Measurements from ENCODE around the gene GPR15LG. TPM values are rescaled to one million over a fixed set of nuclear protein-coding genes. Genes with fewer than 3 reads are reported as not detected.

GPR15LG gene
- total RNA-seq, 2 donors from 2014 or later, result not detected

DNA sequence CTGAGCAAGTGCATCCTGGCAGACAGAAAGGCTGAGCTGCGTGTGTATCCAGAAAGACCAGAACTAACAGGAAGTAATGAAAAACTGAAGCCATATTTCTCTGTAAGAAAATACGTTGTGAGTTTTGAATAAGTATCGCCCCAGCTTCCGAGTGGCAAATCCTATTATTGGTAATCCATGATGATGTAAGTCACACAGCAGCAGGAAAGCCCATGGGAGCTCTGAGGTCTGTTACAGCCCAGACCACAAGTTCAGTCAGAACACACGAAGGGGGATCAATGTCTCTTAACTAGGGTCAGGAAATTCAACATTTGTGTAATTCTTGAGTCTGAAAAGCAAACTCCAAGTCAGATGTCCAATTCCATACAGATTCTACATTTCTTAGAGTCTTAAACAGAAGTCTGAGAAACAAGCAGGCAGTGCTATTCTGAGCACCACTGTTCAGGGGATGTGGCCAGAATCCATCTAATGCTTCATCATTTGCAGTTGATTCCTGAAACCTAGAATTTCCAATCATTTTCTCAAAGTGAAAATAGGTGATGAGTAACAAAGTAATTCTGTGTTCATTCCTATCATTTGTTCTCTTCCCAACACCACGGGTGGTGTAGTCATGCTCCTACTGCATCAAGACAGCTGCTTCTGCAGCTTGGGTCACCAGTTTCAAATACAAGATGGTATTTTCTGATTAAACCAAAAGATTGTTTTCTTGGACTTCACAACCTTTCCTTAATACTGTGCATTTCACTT is 52.0 kb downstream of the GPR15LG start, which contains the start of gene LRIT2:
Gene LRIT2, minus strand, starts transcription at position 118 of the 747 bp plus-strand sequence. Its CDS starts 24 bp downstream, at position 94.
- intact Hi-C loops (cut with DNase I), result no loop called here
- no peak for DNase-seq
- WGBS, 2 donors, result 46 to 62% methylated on average over 6 of the region's 6 CpGs
- no peaks in the 10 kb centered on the region for H3K36me3 ChIP-seq (replicated peaks in 1 of 2; ENCODE audit: insufficient read depth in 1 of 2, low read depth in 2 of 2)
- no peaks in the 10 kb centered on the region for H3K27me3 ChIP-seq
- no peak for ATAC-seq
- no peaks in the 10 kb centered on the region for H3K4me1 ChIP-seq
- TF ChIP-seq, protein P1, sequence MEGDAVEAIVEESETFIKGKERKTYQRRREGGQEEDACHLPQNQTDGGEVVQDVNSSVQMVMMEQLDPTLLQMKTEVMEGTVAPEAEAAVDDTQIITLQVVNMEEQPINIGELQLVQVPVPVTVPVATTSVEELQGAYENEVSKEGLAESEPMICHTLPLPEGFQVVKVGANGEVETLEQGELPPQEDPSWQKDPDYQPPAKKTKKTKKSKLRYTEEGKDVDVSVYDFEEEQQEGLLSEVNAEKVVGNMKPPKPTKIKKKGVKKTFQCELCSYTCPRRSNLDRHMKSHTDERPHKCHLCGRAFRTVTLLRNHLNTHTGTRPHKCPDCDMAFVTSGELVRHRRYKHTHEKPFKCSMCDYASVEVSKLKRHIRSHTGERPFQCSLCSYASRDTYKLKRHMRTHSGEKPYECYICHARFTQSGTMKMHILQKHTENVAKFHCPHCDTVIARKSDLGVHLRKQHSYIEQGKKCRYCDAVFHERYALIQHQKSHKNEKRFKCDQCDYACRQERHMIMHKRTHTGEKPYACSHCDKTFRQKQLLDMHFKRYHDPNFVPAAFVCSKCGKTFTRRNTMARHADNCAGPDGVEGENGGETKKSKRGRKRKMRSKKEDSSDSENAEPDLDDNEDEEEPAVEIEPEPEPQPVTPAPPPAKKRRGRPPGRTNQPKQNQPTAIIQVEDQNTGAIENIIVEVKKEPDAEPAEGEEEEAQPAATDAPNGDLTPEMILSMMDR (IDR thresholded peaks at IDR 0.05), result no peak
- TF ChIP-seq POLR2A (IDR thresholded peaks at IDR 0.05), result no peak
- no peaks in the 10 kb centered on the region for H3K9me3 ChIP-seq
- no peak within 1 kb of the TSS for H3K4me3 ChIP-seq
- no peak within 1 kb of the TSS for H3K27ac ChIP-seq

DNA sequence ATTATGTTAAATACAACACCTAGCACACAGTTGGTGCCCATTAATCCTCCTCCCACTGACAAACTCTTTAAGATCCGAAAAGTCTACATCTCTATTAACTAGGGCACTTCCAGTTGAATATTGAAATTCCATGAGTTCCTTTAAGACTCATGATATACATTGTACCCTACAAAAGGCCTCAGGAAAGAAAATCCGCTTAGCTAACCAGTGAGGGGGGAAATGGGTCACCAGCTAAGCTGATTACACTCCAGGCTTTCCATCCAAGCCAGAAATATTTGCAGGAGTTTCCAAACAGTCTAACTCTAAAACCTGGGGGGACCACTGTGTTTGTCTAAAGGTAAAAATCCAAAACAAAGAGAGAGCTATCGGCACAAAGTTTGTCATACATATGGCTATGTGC is 53.0 kb downstream of the GPR15LG start:
- Histone ChIP-seq H3K27ac (no peak overlapping the region), H3K9me3 (no peaks in the 10 kb centered on the region), H3K4me1 (no peaks in the 10 kb centered on the region), H3K36me3 (replicated peaks in 1 of 2; ENCODE audit: insufficient read depth in 1 of 2, low read depth in 2 of 2) (no peaks in the 10 kb centered on the region), H3K27me3 (no peaks in the 10 kb centered on the region), H3K4me3 (no peak overlapping the region)
- intact Hi-C loops (cut with DNase I), result no loop called here
- TF ChIP-seq, protein P1 (IDR thresholded peaks at IDR 0.05), result no peak
- no peak for TF ChIP-seq POLR2A (IDR thresholded peaks at IDR 0.05)
- DNase-seq, result no peak
- 56 to 71% methylated on average over 3 of the region's 3 CpGs for WGBS, 2 donors
- ATAC-seq, result no peak

DNA sequence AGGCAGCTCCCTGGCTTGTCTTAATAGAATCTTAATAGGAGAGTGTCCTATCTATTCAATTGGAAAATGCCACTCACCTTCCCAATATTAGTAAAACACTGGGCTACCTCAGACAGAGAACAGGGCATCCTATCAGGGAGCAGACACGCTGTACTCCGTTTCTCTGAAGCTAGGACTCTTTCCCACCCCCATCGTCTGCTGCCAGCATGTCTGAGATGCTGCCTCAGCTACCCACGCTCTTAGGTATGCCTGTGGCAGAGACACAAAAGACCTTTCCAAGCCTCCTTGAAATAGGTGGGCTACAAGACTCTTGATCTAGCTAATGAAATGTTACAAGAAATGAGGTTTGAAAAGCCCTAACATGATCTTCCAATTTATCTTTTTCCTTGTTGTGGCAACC is 54.2 kb downstream of the GPR15LG start:
- DNase-seq (no peak), ATAC-seq (no peak)
- H3K36me3 ChIP-seq (replicated peaks in 1 of 2; ENCODE audit: insufficient read depth in 1 of 2, low read depth in 2 of 2), result no peaks in the 10 kb centered on the region
- no peak overlapping the region for H3K27ac ChIP-seq
- no peaks in the 10 kb centered on the region for H3K4me1 ChIP-seq
- H3K27me3 ChIP-seq, result no peaks in the 10 kb centered on the region
- WGBS, 2 donors, result 49 to 80% methylated on average over 4 of the region's 4 CpGs
- no peak overlapping the region for H3K4me3 ChIP-seq
- H3K9me3 ChIP-seq, result no peaks in the 10 kb centered on the region
- intact Hi-C loops (cut with DNase I), result no loop called here
- TF ChIP-seq, protein P1 (IDR thresholded peaks at IDR 0.05), result no peak
- no peak for TF ChIP-seq POLR2A (IDR thresholded peaks at IDR 0.05)

DNA sequence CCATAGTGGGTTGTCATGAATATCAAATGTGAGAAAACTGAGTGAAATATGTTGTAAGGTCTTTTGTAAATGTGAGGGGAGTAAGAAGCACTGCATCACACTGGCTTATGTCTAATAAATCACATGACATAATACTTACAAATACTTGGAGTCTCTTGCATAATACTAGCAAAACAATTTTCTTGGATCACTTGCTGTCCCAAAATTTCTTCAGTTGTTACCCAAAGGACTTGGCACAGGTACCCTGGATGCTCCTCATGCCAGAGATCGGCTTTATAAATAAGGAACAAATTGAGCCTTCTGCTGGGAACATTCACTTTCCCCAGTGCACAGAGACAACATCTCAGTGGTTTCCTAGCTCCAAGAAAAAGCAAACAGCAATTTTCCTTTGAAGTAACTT is 56.8 kb downstream of the GPR15LG start:
- H3K27me3 ChIP-seq, result no peaks in the 10 kb centered on the region
- no peaks in the 10 kb centered on the region for H3K4me1 ChIP-seq
- intact Hi-C loops (cut with DNase I), result no loop called here
- no peaks in the 10 kb centered on the region for H3K9me3 ChIP-seq
- H3K4me3 ChIP-seq, result no peak overlapping the region
- no peaks in the 10 kb centered on the region for H3K36me3 ChIP-seq (replicated peaks in 1 of 2; ENCODE audit: insufficient read depth in 1 of 2, low read depth in 2 of 2)
- TF ChIP-seq, protein P1 (IDR thresholded peaks at IDR 0.05), result no peak
- no peak for TF ChIP-seq POLR2A (IDR thresholded peaks at IDR 0.05)
- no peak for ATAC-seq
- WGBS, 2 donors, result 39 to 82% methylated on average over 1 of the region's 1 CpG
- no peak for DNase-seq
- no peak overlapping the region for H3K27ac ChIP-seq

DNA sequence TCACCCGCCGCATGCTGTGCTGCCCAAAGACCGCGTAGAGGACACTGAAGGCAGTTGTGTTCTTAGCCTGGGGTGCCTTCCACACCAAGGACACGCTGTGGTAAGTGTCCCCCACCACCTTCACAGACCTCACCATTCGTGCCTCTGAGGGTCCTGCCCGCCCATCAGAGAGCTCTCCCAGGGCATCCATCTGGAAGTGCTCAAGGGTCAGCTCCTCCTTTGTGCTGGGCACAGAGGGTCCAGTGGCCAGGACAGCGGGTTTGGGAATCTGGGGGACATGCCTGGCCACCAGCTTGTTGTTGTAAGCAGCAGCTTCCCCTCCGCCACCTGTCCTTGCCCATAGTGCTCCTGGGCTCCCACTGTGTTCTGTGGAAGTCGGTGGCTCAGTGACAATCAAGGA is 58.8 kb downstream of the GPR15LG start:
- DNase-seq (no peak), ATAC-seq (no peak)
- intact Hi-C loops (cut with DNase I), result no loop called here
- 69 to 74% methylated on average over 4 to 10 of the region's 10 CpGs for WGBS, 2 donors
- Histone ChIP-seq H3K4me1 (no peaks in the 10 kb centered on the region), H3K4me3 (no peak overlapping the region), H3K36me3 (replicated peaks in 1 of 2; ENCODE audit: insufficient read depth in 1 of 2, low read depth in 2 of 2) (no peaks in the 10 kb centered on the region), H3K9me3 (no peaks in the 10 kb centered on the region), H3K27ac (no peak overlapping the region), H3K27me3 (peaks cover 0 to 6% of the 10 kb centered on the region in 2 donors)
- TF ChIP-seq, protein P1 (IDR thresholded peaks at IDR 0.05), result no peak
- no peak for TF ChIP-seq POLR2A (IDR thresholded peaks at IDR 0.05)

All from body of pancreas (tissue), 4 donors.